GM21528 (cell line): ENCODE results near the gene CDH22.

ENCODE experiments used
- ATAC-seq: cut with Tn5 transposase; IDR thresholded peaks from one replicate; pipeline ENCODE4 v1.9.1; 2021; ENCODE audit warnings: mild to moderate bottlenecking, moderate library complexity; ENCODE audit not compliant: unreplicated experiment, low FRiP score

CDH22 gene

GRCh38 chr20:46324960-46325703 lies 16.8 kb upstream of the CDH22 start:
- ATAC-seq: no peak

GRCh38 chr20:46324379-46324778 lies 16.1 kb upstream of the CDH22 start:
- no peak for ATAC-seq

GRCh38 chr20:46323557-46323956 lies 15.3 kb upstream of the CDH22 start:
- no peak for ATAC-seq

GRCh38 chr20:46322641-46323040 lies 14.3 kb upstream of the CDH22 start:
- ATAC-seq: no peak

GRCh38 chr20:46317685-46318177 lies 9.4 kb upstream of the CDH22 start:
- ATAC-seq: no peak

GRCh38 chr20:46316984-46317684 lies 8.8 kb upstream of the CDH22 start:
- ATAC-seq: no peak

GRCh38 chr20:46315311-46315710 lies 7.0 kb upstream of the CDH22 start:
- no peak for ATAC-seq

- no peak for ATAC-seq
These were observed 4.9 kb upstream of the CDH22 start for GRCh38 chr20:46312945-46313861.

- ATAC-seq: no peak
These were observed 4.0 kb upstream of the CDH22 start for GRCh38 chr20:46312075-46312944.

GRCh38 chr20:46311719-46312074 lies 3.4 kb upstream of the CDH22 start:
- ATAC-seq: no peak

GRCh38 chr20:46311039-46311650 lies 2.8 kb upstream of the CDH22 start:
- ATAC-seq: no peak

GRCh38 chr20:46309945-46310344 lies 1.6 kb upstream of the CDH22 start:
- ATAC-seq: no peak

GRCh38 chr20:46307999-46308257 lies 370 bp downstream of the CDH22 start:
- no peak for ATAC-seq

GRCh38 chr20:46307139-46307998 lies 929 bp downstream of the CDH22 start:
- no peak for ATAC-seq

GRCh38 chr20:46306743-46307138 lies 1.6 kb downstream of the CDH22 start:
- no peak for ATAC-seq

- ATAC-seq: no peak
These were observed 2.3 kb downstream of the CDH22 start for GRCh38 chr20:46305973-46306360.

GRCh38 chr20:46305331-46305972 lies 2.8 kb downstream of the CDH22 start:
- ATAC-seq: no peak

- no peak for ATAC-seq
These were observed 3.4 kb downstream of the CDH22 start for GRCh38 chr20:46304852-46305251.

GRCh38 chr20:46304361-46304760 lies 3.9 kb downstream of the CDH22 start:
- ATAC-seq: no peak
